NCI-H82 (cell line): ENCODE measurements around the gene CACNA2D3.

ENCODE experiments used
- DNase-seq: peaks from one replicate; lab custom pipeline; 2025; lab: John Stamatoyannopoulos, UW

CACNA2D3 gene

DNA sequence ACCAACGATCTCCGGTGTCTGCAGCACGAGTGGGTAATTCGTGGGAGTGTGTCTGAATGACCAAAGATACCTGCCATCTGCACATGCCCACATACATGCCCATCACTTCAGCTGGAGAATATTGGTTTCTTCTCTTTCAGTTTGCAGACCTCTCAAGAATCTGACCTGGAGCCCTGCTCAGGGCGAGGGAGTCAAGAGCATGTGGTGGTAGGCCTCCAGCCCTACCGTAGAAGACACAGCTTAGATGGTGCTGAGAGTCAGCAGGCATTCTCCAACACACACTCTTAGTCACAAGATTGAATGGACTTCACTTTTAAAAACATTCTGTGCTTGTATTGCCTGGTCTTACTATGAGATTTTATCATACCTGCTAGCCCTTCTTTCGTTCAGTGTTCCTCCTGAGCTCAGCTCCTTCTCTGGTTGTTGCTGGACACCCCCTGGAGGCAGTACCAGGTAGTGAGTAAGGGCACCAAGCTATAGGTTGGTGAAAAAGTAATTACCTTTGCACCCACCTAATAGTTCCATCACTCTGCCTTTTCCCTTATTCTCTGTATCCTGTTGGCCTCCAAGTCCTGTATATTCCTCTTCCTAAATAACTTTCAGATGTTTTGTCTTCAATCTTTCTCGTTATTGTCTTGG lies 252.0 kb downstream of the CACNA2D3 start:
- peak; percentile 48 for DNase-seq

DNA sequence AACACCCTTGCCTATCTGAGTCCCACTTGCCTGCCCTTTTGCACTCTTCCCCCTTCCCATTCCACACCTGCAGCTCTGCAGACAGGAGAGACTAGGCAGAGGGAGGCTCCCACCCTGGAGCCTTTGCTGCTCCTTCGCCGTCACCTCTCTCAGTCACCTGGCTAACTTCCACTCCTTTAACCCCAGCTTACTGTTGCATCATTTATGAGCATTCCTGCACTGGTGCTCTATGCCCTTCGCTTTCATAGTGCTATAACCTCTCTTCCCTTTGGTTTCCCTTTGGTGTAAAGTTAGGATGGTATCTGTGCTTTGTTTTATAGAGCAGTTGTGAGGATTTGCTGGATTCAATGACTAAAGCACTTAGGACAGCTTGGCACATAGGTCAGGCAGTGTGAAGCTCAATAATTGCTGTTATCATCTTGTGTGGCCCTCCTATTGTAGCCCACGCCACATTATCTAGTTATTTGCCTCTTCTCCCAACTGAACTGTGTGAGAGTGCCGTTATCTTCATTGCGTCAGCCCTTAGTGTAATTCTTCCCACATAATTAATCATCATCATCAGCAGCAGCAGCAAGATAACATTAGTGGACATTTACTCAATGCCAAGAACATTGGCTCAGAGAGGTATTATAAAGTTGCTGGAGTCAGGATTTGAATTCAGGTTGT lies 253.9 kb downstream of the CACNA2D3 start:
- no peak for DNase-seq

DNA sequence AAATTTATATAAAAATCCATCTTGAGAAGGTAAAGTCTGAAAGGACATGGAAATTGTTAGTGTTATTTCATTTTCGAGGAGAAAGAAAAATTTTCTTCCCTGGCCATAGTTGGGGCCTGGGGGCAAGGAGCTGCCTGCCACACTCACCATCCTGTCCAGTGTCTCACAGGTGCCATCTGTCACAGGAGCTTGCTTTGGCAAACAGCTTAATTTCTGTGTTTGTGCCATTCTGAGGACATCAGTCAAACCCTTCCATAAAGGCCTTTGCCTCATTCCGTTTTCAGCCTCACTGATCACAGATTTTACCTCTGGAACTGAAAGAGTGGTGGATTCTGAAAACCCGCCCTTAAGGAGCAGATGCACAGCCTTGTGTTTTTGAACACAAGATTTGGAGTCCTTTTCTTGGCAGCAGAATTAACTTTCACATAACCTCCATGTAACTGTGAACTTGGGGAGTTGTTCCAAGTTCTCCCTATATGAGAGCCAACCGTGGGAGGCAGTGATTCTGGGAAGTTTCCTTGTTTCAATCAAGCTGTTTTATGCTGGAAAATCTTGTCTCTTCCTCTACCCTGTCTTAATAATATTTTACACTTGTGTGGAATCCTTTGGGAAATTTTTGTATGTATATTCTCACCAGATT lies 254.7 kb downstream of the CACNA2D3 start:
- no peak for DNase-seq

DNA sequence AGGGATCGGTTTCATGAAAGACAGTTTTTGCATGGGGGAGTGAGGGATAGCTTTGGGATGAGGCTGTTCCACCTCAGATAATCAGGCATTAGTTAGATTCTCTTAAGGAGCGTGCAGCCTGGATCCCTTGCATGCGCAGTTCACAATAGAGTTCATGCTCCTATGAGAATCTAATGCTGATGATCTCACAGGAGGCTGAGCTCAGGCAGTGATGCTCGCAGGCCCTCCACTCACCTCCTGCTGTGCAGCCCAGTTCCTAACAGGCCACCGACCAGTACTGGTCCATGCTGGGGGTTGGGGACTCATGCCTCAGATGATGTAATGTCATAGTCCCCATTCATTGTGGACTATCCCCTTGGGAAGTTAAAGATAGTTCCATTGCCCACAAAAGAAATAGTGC lies 255.8 kb downstream of the CACNA2D3 start:
- DNase-seq = no peak

DNA sequence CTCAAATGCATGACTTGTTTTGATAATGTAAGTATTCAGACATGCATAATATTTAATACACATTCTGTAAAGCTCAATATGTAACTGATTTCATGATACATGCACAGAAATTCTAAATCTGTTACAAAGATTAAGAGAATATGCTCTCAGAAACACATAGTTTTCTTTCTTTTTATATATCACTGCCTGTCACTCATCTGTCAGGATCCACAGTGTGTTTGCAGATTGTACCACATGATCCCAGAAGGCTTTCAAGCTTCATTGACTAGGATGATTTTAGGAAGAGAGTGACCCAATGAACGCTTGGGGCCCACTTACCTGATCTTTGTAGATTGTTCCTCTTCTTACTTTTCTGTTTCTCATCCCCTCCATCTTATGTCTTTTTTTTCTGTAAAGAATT lies 261.9 kb downstream of the CACNA2D3 start:
- DNase-seq = no peak

DNA sequence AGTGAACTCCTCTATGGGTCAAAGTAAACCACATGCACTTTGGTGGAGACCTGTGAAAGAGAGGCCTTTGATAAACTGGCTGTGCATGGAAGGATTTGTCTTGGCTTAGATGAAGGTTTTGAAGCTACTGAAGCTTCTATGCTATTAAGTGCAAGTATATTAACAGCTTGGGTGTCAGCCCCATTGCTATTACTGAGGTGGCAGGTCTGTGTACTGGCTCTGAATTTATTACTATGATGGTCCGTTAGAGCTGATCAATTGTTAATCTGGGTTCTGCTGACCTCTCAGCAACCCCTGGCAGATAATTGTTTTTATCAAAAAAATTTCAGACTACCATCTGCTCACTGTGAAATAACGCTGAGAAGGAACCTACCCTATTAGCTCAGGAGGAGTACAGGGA lies 268.2 kb downstream of the CACNA2D3 start:
- no peak for DNase-seq

DNA sequence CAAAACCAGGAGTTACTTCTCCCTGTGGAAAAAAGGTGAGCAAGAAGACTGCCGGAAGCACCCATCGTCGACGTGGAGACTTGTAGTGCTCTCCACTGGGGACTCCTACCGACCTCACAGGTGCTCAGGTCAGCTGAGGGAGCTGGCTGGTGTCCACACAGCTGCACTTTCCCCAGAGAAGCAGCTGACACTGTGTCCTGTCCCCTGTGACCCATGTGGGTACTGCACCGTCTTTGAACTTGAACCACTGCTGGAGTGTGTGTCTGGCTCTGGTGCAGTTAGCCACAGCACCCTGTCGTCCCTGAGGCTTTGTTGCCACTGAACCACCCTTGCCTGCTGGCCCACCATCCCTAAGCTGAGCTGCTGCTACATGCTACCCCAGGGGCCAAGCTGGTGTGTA lies 270.8 kb downstream of the CACNA2D3 start:
- DNase-seq = no peak

DNA sequence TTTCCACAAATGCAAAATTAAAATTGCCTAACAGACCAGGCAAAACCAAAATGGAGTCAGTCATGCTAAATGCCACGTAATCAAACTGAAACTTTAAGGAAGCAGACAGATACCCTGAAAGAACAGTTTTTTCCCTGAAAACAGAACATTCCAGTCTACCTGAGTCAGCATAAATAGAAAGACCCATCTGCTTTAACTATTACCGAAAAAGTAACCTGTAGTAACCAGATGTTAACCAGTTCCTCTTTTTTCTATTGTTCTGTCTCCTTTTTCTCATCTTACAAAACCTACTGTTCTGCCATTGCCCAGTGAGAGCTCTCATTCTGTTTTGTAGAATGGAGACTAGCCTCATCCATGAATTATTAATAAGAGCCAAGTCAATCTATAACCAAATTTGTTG lies 286.0 kb downstream of the CACNA2D3 start:
- DNase-seq = no peak

DNA sequence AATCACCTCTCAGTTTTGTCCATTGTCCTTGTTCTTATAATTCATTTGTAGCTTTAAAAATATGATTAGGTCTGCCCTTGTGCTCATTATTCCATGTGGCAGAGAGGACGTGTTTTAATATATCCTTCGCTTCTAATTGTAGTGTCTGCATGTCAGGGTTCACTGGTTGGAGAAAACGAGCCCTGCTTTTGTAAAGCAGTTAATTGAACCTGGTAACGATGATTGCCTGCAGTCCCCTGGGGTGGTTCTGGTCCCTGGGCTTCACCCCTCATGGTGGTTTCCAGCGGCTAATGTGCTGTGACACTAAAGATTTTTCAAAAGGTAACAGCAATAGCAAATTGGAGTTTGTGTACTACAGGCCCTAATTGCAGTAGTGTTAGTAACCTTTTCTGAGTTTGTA lies 299.6 kb downstream of the CACNA2D3 start:
- DNase-seq = no peak

DNA sequence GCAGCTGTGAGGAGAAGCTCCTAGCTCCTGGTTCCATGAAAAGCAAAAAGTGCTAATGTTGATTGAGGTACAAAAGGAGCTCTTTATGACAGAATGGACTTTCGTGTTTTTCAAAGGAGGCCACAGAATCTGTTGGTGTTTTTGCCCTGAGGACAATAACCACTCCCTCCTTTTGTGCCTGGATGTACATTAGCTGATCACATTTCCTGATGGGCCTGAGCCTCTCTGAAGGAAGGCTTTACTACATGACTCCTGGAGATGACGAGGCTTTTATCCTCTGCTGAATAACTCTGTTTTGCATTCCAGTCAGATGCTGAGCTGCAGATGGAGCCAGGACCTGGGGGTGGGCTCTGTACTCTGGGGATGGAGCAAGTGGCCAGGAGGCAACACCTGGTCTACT lies 301.9 kb downstream of the CACNA2D3 start:
- DNase-seq = no peak

DNA sequence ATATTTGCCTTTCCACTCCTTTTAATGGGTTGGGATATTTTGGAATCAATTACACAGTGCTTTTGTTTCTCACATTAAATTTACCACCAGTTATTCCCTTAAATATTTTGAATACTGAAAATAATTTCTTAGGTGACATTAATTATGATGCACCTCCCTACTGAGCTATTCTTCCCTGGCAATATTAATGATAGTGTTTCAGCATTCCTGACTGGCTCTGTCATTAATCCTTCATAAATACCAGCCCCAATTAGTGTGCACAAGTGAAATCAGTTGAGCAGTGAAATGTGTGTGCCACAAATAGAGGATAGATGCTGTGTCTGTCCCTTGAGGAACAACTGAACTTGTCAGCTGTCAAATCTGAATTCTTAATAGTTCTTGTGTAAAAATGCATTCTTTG lies 304.0 kb downstream of the CACNA2D3 start:
- no peak for DNase-seq

DNA sequence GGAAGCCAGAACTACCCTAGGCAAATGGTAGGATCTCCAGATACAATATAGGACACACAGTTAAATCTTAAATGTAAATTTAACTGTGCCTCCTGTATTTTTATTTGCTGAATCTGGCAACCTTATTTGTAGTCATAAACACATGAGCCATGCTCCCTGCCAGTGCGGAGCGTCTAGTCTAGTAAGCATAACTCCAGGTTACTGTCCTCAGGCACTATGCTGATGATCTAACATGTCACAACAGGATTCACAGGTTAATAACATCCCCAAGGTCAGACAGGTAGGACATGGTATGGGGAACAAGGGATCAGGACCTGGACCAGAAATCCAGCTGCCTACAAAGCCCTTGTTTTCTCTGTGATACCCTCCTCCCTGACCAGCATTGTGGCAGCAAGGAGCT lies 305.1 kb downstream of the CACNA2D3 start:
- no peak for DNase-seq

DNA sequence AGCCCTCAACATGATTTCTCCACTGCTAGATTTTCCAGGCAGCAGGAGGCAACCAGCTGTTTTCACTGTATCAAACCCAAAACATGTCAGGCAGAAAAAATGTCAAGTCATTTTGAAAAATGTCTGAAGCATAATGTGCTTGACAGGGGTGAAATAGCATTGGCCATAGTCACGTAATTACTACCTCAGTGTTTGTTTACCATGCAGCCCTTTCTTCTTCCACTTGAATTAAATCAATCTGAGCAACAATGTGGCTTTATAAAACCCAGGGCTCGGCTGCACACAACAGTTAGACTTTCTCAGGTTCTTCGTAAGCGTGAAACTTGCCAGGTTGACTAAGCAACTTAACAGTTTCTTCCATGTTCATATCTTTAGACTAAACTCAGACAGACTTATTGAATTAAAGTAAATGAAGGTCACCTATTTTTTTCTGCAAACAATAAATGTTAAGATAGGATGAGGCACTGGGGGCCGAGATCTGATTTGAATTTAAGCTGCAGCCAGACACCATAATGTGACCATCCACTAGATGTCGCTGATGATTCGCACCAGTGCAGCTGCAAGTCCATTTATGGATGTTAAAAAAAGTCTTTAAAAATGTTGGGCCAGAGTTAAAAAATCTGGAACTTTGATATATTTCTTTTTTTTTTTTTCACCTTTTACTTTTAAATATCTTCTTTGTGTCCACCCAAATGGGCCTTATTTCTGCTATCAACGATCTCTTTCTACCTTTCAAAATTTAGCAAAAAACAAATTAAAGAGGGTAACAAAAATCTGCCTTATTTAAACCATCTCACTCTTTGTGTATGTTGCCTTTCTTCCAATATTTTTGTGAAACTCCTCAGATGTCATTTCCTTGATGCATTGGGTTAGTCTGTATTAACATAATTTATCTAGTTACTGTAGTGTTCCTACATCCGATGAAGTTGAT lies 305.9 kb downstream of the CACNA2D3 start:
- peak; percentile 64 for DNase-seq

DNA sequence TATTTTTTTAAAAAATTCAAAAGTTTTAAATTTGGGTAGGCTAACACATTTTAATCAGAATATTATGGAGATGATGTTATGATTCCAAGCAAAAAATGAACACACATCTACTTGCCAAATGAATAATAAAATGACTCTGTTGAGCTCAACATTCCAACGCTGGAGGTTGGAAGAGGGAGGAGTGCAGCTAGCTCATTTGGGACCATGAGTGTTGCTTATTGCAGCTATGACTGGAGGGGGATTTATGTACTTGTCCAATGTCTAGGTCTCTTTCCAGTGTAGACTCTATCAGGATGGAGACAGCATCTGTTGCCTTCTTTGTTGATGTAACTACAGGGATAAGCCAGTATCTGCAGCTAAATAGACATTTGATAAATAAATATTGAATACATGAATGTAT lies 310.6 kb downstream of the CACNA2D3 start:
- DNase-seq = no peak

DNA sequence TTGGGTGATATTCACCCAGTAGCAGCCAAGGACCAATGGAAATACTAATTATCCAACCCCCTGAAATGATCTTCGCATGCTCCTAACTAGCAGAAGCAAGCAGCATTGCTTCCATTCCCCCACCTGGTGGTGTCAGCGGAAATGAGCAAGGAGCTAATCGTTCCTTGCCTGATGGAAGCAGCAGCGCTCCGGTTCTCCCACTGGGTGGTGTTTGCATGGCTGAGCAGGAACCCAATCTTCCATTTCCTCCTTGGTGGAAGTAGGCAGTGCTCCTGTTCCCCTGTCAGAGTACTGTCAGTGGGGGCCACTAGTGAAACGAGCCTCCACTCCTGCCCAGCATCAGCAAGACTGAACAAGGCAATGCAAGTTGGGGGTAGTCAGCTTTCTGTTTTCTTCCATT lies 311.5 kb downstream of the CACNA2D3 start:
- DNase-seq = peak; percentile 74

DNA sequence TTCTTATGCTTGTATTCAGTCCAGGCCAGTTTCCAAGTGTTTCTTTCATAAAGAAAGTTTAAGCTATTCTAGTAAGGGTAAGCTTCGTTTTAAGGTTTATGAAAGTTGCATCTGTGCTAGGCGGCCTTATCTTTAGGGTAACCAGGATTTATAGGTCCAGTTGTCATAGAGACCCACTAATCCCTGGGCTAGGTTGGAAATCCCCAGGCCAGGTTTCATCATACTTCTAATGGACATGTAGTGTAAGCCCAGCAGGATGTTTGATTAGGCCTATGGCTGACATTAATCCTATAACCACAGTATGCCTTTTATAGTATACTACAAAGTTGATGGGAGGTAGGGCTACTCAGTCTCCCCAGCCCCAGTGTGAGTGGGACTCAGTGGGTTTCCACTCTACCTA lies 312.4 kb downstream of the CACNA2D3 start:
- peak; percentile 88 for DNase-seq

DNA sequence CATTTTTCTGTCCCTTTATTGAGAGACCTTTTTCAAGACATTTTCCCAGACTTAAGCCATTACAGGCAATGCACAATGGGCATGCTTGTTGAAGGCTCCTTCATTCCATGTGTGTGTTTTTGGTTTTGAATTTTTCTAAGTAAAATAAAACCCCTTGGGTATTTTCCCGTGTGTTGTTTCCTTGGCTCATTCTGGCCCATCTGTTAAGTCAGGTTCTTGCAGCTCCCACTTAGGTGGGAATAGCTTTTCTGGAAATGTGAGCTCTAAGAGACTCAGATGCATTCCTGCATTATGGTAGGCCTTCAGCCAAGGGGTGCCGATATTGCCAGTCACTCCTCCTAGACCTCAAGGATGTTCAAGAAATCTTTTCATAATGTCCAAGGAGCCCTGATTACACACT lies 314.9 kb downstream of the CACNA2D3 start:
- DNase-seq = no peak

DNA sequence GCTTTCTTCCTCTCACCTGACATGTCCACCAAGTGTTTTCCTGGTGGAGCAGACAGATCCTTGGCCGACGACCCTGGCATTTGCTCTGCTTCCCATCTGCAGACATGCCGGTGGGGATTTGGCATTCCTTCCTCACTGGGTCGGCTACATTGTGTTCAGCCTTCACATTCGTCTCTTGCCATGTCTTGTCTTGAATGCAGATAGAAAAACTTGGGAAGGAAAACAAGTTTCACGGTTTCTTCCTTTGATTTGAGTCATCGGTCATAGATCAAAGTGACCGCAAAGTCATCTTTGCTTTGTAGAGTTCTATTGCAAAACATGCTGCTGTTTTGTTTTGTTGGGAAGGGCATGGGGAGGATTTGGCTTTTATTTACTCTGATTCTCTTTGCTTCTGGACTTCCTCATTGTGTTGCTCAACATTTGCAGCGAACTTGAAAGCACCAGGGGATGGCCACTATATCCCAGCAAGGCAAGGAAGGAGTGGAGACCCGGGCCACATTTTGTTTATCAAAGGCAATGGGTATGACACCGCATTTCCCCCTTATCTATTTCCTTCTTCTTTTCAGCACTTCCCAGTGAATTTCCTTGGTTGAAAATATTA lies 321.3 kb downstream of the CACNA2D3 start:
- DNase-seq = no peak

DNA sequence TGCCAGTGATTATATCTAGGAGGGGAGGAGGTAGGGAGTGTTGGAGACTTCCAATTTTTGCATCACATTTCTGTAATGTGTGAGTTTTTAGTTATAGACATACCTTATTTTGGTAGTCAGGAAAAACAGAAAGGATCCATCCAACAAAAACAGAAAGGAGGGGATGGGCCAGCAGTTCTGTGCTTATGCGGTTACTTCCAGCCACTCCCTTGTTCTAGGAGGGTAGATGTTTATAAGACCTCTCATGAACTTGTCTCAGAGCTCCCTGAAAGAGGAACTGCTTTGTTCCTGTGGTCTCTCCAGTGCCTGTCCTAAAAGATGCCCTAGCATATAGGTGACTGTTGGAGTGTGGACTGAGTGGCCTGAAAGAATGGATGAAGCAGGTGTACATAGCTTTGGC lies 323.3 kb downstream of the CACNA2D3 start:
- no peak for DNase-seq

DNA sequence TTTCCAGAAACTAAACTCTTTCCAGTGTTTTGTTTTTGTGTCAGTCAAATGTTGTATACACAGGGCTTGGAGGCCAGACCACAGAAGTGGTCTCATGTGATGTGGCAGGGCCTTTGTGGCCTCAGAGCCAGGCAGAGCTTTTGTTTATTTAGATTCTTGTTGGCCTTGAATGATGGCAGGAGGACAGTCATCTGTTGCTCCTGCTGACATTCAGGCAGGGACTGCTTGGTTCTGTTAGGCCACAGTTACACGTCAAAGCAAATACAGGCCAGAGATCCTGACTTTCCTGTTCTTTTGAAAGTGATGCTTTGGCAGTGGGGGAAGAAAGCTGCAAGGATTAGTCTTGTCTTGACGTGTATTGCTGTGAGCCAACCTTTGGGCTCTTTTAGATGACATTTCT lies 325.1 kb downstream of the CACNA2D3 start:
- no peak for DNase-seq

DNA sequence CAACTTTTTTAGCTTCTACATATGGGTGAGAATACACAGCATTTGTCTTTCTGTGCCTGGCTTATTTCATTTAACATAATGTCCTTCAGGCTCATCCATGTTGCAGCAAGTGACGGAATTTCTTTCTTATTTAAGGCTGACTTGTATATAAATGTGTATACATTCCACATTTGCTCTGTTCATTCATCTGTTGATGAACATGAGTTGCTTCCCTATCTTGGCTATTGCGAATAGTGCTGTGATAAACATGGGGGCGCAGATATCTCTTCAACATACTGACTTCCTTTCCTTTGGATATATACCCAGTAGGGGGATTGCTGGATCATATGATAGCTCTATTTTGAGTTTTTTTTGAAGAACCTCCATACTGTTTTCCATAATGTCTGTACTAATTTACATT lies 332.5 kb downstream of the CACNA2D3 start:
- no peak for DNase-seq

DNA sequence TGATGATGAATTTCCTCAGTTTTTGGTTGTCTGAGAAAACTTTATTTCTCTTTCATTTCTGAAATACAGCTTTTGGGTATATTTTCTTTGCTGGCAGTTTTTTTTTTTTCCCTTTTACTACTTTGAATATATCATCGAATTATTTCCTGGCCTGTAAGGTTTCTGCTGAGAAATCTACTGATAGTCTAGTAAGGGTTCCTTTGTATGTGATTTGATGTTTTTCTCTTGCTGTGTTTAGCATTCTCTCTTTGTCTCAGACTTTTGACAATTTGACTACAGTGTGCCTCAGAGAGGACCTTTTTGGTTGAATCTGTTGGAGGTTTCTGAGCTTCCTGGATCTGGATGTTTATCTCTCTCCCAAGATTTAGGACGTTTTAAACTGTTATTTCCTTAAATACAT lies 336.0 kb downstream of the CACNA2D3 start:
- DNase-seq = no peak
